GM12891 (cell line): ENCODE results near the gene TRDN.

ENCODE experiments used
- POLR2A ChIP-seq: IDR thresholded peaks from 2 replicates; pipeline ENCODE4 v1.6.1; 2011; ENCODE audit warnings: low read depth, low read length, control low read depth
- POLR2AphosphoS5 ChIP-seq: IDR thresholded peaks from 2 replicates; pipeline ENCODE4 v1.6.1; 2011; ENCODE audit warnings: low read depth, low read length, control low read depth
- SPI1 ChIP-seq: IDR thresholded peaks from 2 replicates; pipeline ENCODE4 v1.6.1; 2011; ENCODE audit warnings: low read depth, low read length, control low read depth

GRCh38 chr6:123658848-123659247, 22.1 kb upstream of the TRDN start:
- TF ChIP-seq SPI1 (no peak), POLR2AphosphoS5 (no peak), POLR2A (no peak)
